Breast epithelium (tissue), 3 donors: ENCODE measurements around the gene ZNF865.

Experiments used
- CTCF ChIP-seq, 3 donors: fragments of 450-650 bp; IDR thresholded peaks; one replicate each; pipeline ENCODE4 v1.5.1; 2016 to 2017; ENCODE audit warnings: antibody characterized with exemption in 3 of 3, mild to moderate bottlenecking in 3 of 3, moderate library complexity in 3 of 3
- POLR2A ChIP-seq: fragments of 450-650 bp; IDR thresholded peaks from one replicate; pipeline ENCODE4 v1.6.1; 2016; ENCODE audit warnings: antibody characterized with exemption, mild to moderate bottlenecking, moderate library complexity
- POLR2AphosphoS5 ChIP-seq, 3 donors: sonication (generic); formaldehyde crosslinking; IDR thresholded peaks; one replicate each; pipeline ENCODE4 v1.6.1; 2017; ENCODE audit warnings: antibody characterized with exemption in 3 of 3

DNA sequence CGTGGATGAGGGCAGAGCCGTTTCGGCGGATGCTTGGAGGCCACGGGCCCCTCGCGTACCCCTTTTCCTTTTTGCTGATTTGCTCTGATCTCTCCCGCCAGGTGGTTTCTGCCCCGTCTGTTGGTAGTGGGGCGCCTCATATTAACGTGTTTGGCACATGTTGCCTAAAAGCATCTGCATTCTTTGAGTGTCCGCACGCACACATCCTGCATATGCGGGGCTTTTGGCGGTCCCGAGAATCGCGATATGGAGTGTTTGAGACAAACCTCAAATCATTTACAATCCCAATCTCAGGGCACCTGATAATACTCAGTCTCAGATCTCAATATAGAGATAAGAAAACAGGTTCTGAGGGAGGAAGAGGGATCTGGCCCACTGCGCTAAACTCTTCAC, 50.2 kb downstream of the ZNF865 start:
- TF ChIP-seq CTCF (IDR thresholded peaks at IDR 0.05) (no peak), POLR2A (no peak), POLR2AphosphoS5 (IDR thresholded peaks at IDR 0.05) (no peak)
